ENCODE results near the gene C21orf58.

The C21orf58 gene

GRCh38 chr21:46301759-46302158 lies 21.9 kb downstream of the C21orf58 start:
- no peak for TF ChIP-seq CTCF (IDR thresholded peaks at IDR 0.05; ENCODE audit: low read depth, low read length, missing control alignments)
- in situ Hi-C loops (cut with HindIII; ENCODE audit: low sequenced_read_pairs) = no loop called here
- H3K4me3 ChIP-seq (ENCODE audit: low read depth, low read length) = no peak overlapping the region
- no peak for DNase-seq (ENCODE audit: low read depth)

- TF ChIP-seq CTCF (IDR thresholded peaks at IDR 0.05; ENCODE audit: low read depth, low read length, missing control alignments) = no peak
- no peak overlapping the region for H3K4me3 ChIP-seq (ENCODE audit: low read depth, low read length)
- in situ Hi-C loops (cut with HindIII; ENCODE audit: low sequenced_read_pairs) = no loop called here
- DNase-seq (ENCODE audit: low read depth) = no peak
Observed at GRCh38 chr21:46299167-46299566, 24.5 kb downstream of the C21orf58 start.

- DNase-seq (ENCODE audit: low read depth) = no peak
- no peak for TF ChIP-seq CTCF (IDR thresholded peaks at IDR 0.05; ENCODE audit: low read depth, low read length, missing control alignments)
- peak overlapping the region; percentile 22 for H3K4me3 ChIP-seq (ENCODE audit: low read depth, low read length)
- in situ Hi-C loops (cut with HindIII; ENCODE audit: low sequenced_read_pairs) = no loop called here
Observed at GRCh38 chr21:46297338-46298271, 26.1 kb downstream of the C21orf58 start.

GRCh38 chr21:46295996-46296752 lies 27.5 kb downstream of the C21orf58 start:
- no peak overlapping the region for H3K4me3 ChIP-seq (ENCODE audit: low read depth, low read length)
- DNase-seq (ENCODE audit: low read depth) = no peak
- in situ Hi-C loops (cut with HindIII; ENCODE audit: low sequenced_read_pairs) = no loop called here
- no peak for TF ChIP-seq CTCF (IDR thresholded peaks at IDR 0.05; ENCODE audit: low read depth, low read length, missing control alignments)

GRCh38 chr21:46295177-46295770 lies 28.4 kb downstream of the C21orf58 start:
- DNase-seq (ENCODE audit: low read depth) = no peak
- in situ Hi-C loops (cut with HindIII; ENCODE audit: low sequenced_read_pairs) = no loop called here
- TF ChIP-seq CTCF (IDR thresholded peaks at IDR 0.05; ENCODE audit: low read depth, low read length, missing control alignments) = no peak
- H3K4me3 ChIP-seq (ENCODE audit: low read depth, low read length) = no peak overlapping the region

GRCh38 chr21:46294647-46295176 lies 29.0 kb downstream of the C21orf58 start:
- H3K4me3 ChIP-seq (ENCODE audit: low read depth, low read length) = no peak overlapping the region
- TF ChIP-seq CTCF (IDR thresholded peaks at IDR 0.05; ENCODE audit: low read depth, low read length, missing control alignments) = no peak
- in situ Hi-C loops (cut with HindIII; ENCODE audit: low sequenced_read_pairs) = no loop called here
- peak; percentile 43 for DNase-seq (ENCODE audit: low read depth)

All from astrocyte of the cerebellum (primary cell).